ENCODE measurements around the gene DAAM2.

Gene DAAM2

DNA sequence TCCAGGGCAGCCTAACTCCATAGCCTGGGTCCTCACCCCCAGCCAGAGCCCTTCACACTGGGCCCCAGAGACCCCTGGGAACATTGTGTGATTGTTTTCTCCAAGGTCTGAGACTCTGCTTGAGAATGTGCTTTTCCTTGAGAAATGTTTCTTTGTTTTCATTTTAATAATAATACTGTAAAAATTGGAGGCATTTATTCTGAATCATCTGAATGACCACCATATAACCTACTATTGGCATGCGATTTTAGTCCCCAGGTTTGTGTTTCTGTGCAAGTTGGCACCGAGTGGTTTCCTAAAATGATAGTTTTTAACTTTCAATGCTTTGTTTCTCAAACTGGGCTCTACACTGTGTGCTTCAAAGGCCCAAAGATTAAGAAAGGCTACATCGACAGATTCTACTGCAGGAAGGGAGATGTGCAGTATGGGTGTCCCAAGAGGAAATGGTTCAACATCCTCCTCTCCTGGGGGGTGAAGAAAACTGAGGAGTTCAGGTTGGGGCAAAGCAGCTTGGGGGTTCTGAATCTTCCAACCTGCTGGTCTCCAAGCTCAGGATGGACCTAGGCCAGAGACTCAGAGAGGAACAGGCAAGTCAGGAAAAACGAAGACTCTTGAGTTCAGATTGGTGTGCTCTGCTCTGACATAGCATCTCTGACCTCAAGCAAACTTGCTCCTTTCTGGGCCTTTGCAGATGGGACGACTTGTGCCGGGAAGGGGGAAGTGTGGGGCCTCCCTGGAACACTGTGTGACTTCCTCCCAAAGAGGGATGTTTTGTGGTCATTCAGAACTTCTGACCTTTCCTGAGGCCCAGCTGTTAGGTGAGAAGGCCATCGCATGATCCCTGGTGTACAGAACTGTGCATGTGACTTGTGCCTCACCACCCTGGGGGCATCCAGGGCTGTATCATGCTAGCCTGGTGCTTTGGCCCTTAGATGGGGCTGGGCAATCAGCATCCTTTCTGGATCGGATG, 31.0 kb downstream of the DAAM2 start:
- Histone ChIP-seq H3K9me3 (no peaks in the 10 kb centered on the region), H3K36me3 (no peaks in the 10 kb centered on the region), H3K4me1 (no peaks in the 10 kb centered on the region), H3K27me3 (no peaks in the 10 kb centered on the region), H3K4me3 (ENCODE audit: low read depth, low read length) (no peak overlapping the region)
- TF ChIP-seq, protein P1, sequence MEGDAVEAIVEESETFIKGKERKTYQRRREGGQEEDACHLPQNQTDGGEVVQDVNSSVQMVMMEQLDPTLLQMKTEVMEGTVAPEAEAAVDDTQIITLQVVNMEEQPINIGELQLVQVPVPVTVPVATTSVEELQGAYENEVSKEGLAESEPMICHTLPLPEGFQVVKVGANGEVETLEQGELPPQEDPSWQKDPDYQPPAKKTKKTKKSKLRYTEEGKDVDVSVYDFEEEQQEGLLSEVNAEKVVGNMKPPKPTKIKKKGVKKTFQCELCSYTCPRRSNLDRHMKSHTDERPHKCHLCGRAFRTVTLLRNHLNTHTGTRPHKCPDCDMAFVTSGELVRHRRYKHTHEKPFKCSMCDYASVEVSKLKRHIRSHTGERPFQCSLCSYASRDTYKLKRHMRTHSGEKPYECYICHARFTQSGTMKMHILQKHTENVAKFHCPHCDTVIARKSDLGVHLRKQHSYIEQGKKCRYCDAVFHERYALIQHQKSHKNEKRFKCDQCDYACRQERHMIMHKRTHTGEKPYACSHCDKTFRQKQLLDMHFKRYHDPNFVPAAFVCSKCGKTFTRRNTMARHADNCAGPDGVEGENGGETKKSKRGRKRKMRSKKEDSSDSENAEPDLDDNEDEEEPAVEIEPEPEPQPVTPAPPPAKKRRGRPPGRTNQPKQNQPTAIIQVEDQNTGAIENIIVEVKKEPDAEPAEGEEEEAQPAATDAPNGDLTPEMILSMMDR (IDR thresholded peaks at IDR 0.05; ENCODE audit: low read depth, low read length), result no peak
- DNase-seq, result no peak

DNA sequence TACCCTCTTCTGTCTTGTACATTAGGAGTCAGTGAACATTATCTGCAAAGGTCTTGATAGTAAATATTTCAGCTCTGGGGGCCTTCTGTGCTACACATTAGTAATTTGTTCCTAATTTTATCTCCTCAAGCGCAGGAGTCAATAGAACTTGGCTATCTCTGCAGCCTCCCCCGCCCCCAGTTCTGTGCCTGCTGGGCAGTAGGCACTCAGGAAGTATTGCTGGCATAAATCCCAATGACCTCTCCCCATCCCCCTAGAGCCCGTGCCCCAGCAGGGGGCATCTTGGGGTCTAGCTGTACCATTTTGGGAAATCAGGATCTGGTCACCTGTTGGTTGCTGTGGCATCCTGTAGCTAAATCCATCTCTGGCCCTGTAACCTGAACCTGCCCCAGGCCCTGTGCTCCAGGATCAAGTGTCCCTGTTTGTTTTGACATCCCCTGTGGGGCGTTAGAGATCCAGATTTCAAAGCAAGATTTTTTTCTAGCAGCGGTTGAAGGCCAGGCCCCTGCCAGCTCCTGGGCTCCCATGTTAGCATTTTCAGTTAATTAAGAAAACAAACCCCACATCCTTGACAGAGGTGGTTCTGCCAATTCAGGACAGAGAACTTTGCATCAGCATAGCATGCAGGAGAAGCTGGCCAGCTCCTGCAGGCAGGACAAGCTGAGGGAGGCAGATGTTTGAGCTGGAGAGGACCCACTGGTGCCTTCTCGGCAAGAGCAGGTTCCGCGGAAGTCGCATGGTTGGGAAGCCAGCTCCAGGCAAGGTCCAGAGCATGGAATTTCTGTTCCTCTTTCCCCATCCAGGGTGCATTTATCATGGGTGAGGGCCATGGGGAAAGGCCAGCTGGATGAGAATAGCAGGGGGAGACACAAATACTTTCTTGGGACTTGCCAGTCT, 32.1 kb downstream of the DAAM2 start:
- DNase-seq, result no peak
- H3K36me3 ChIP-seq, result no peaks in the 10 kb centered on the region
- H3K9me3 ChIP-seq, result no peaks in the 10 kb centered on the region
- no peaks in the 10 kb centered on the region for H3K27me3 ChIP-seq
- no peak overlapping the region for H3K4me3 ChIP-seq (ENCODE audit: low read depth, low read length)
- TF ChIP-seq, protein P1 (IDR thresholded peaks at IDR 0.05; ENCODE audit: low read depth, low read length), result no peak
- H3K4me1 ChIP-seq, result no peaks in the 10 kb centered on the region

DNA sequence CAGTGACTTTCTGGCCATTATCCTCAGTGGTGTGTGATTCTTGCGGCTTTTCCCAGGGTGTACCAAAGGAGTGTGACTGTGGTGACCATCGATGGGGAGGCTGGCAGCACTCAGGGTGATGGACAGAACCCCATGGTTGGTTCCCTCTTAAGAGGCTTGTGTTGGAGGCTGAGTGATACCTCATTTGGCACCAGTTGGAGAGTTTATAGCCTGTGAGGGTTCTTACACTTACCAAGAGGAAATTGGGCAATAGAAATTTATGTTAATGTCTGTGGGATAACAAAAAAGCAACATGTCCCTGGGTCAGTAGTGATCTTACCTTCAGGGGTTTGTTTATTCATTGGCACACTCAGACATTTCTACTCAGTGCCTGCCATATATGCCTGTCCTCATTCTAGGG, 37.2 kb downstream of the DAAM2 start:
- Histone ChIP-seq H3K27me3 (no peaks in the 10 kb centered on the region), H3K4me3 (ENCODE audit: low read depth, low read length) (no peak overlapping the region), H3K36me3 (no peaks in the 10 kb centered on the region), H3K9me3 (no peaks in the 10 kb centered on the region), H3K4me1 (no peaks in the 10 kb centered on the region)
- no peak for DNase-seq
- TF ChIP-seq, protein P1 (IDR thresholded peaks at IDR 0.05; ENCODE audit: low read depth, low read length), result no peak

DNA sequence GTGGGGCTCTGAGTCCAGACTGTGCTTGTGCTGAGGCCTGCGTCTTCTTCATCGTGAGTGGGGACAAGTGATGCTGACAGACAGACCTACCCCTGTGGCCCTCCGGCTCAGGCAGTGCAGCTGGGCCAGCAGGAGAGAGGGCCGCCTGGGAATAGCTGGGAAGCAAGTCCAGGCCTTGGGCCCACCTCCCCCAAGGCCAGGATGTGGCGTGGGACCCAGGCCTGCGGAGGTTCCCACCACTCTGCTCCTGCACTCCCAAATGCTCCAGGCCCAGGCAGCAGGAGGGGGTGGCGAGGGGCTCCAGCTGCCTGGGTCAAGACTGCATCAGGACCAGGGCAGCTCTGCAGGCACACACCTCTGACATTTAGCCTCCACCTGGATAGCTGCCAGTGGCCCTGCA, 38.3 kb downstream of the DAAM2 start:
- H3K4me3 ChIP-seq (ENCODE audit: low read depth, low read length), result no peak overlapping the region
- TF ChIP-seq, protein P1 (IDR thresholded peaks at IDR 0.05; ENCODE audit: low read depth, low read length), result no peak
- no peaks in the 10 kb centered on the region for H3K27me3 ChIP-seq
- no peaks in the 10 kb centered on the region for H3K9me3 ChIP-seq
- H3K36me3 ChIP-seq, result no peaks in the 10 kb centered on the region
- no peak for DNase-seq
- no peaks in the 10 kb centered on the region for H3K4me1 ChIP-seq

DNA sequence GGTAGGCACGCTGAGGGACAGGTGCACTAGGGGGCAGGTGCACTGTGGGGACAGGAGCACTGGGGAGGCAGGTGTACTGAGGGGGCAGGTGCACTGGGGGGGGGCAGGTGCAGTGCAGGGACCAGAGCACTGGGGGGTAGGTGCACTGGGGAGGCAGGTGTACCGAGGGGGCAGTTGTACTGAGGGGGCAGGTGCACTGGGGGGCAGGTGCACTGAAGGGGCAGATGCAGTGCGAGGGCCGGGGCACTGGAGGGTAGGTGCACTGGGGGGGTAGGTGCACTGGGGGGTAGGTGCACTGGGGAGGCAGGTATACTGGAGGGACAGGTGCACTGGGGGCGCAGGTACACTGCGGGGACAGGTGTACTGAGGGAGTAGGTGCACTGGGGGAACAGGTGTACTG, 39.5 kb downstream of the DAAM2 start:
- H3K36me3 ChIP-seq, result no peaks in the 10 kb centered on the region
- DNase-seq, result no peak
- no peaks in the 10 kb centered on the region for H3K27me3 ChIP-seq
- no peak overlapping the region for H3K4me3 ChIP-seq (ENCODE audit: low read depth, low read length)
- no peaks in the 10 kb centered on the region for H3K4me1 ChIP-seq
- no peaks in the 10 kb centered on the region for H3K9me3 ChIP-seq
- TF ChIP-seq, protein P1 (IDR thresholded peaks at IDR 0.05; ENCODE audit: low read depth, low read length), result no peak

Measured in BE2C (cell line).